ENCODE results near the gene CTSL.
A peak's percentile ranks its signal among the peaks of the same experiment; 100 is the strongest.

The CTSL gene

DNA sequence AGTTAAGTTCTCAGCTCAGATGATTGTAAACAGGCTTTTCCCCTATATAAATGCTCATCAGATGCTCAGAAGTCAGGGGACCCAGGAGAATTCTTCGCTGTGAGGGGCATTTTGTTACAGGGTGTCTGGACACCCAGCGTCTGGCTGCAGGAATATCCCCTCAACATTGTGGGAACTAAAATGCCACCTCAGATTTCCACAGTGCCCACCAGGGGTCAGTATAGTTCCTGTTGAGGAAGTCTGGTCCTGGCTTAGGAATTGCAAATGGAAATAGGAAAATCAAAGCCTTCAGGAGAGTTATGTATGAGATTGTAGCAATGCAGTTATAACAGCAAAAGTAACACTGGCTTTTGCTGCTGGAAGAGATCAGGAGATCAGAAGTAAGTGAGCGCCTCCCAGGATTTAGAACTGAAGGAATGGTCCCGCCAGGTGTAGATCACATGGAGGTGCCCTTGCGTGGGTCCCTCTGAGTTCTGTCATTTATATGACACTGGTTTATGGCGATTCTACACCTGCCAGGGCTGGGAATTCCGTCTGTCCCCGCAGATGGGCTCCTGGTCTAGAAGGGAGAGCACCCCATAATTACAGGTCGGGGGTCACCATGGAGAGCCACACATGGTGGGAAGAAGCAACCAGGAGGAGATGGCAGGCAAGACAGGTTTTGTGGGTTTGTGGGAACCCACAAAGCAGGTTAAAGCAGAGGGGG is 47.1 kb upstream of the CTSL start:
- H3K27me3 ChIP-seq (ENCODE audit: insufficient read depth, low read length): no peaks in the 10 kb centered on the region
- H3K9me3 ChIP-seq (ENCODE audit: low read length): no peaks in the 10 kb centered on the region
- no peaks in the 10 kb centered on the region for H3K9me2 ChIP-seq (ENCODE audit: low read depth, low read length)
- no peak overlapping the region for H3K9ac ChIP-seq (ENCODE audit: low read length)
- H3K4me1 ChIP-seq (ENCODE audit: insufficient read depth, low read length, severe bottlenecking): no peaks in the 10 kb centered on the region
- TF ChIP-seq, protein P1, sequence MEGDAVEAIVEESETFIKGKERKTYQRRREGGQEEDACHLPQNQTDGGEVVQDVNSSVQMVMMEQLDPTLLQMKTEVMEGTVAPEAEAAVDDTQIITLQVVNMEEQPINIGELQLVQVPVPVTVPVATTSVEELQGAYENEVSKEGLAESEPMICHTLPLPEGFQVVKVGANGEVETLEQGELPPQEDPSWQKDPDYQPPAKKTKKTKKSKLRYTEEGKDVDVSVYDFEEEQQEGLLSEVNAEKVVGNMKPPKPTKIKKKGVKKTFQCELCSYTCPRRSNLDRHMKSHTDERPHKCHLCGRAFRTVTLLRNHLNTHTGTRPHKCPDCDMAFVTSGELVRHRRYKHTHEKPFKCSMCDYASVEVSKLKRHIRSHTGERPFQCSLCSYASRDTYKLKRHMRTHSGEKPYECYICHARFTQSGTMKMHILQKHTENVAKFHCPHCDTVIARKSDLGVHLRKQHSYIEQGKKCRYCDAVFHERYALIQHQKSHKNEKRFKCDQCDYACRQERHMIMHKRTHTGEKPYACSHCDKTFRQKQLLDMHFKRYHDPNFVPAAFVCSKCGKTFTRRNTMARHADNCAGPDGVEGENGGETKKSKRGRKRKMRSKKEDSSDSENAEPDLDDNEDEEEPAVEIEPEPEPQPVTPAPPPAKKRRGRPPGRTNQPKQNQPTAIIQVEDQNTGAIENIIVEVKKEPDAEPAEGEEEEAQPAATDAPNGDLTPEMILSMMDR (IDR thresholded peaks at IDR 0.05; ENCODE audit: low read length): peak; percentile 71
- no peak for TF ChIP-seq EZH2 (IDR thresholded peaks at IDR 0.05; ENCODE audit: borderline replicate concordance, low read length)
- no peaks in the 10 kb centered on the region for H3K79me2 ChIP-seq (ENCODE audit: insufficient read depth, low read length)
- H3F3A ChIP-seq (ENCODE audit: insufficient read depth, low read length): no peaks in the 10 kb centered on the region
- no peak overlapping the region for H3K27ac ChIP-seq (ENCODE audit: low read depth, low read length, poor library complexity, severe bottlenecking)
- no peaks in the 10 kb centered on the region for H3K36me3 ChIP-seq (ENCODE audit: insufficient read depth, low read length)
- no peaks in the 10 kb centered on the region for H4K20me1 ChIP-seq (ENCODE audit: insufficient read depth, low read length)
- H2AFZ ChIP-seq (ENCODE audit: low read length): no peak overlapping the region
- no peak overlapping the region for H3K4me3 ChIP-seq (ENCODE audit: low read depth, low read length, poor library complexity, severe bottlenecking)
- no peak overlapping the region for H3K4me2 ChIP-seq (ENCODE audit: low read length)

DNA sequence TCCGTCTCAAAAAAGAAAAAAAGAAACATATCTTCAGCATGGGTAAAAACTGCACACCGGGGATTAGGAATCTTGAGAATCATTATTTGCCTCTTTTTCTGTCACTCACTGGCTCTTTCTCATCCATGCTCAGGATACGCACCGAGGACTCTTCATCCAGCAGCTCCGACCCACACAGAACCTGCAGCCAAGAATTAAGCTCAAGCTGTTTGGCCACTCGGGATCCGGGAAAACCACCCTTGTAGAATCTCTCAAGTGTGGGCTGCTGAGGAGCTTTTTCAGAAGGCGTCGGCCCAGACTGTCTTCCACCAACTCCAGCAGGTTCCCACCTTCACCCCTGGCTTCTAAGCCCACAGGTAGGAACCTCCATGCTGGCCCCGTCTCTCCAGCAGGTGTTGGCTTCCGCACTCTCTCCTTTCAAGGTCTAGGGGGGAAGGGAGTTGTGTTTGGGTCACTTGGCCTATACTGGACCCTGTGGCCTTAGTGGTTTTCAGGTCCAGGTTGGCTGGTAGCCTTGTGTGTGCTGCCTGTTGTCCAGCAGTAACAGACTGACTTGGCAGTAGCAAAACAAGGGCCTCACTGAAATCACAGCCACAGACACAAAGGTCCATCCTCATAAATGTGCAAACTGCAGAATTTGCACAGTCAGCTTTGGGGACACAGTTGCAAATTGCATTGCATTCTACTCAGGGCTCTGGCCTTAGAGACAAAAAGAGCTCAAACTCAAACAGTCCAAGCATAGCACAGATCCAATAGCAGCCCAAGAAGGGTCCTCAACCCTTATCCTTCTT is 44.5 kb upstream of the CTSL start:
- Histone ChIP-seq H3K4me1 (ENCODE audit: insufficient read depth, low read length, severe bottlenecking) (no peaks in the 10 kb centered on the region), H3K9me2 (ENCODE audit: low read depth, low read length) (no peaks in the 10 kb centered on the region), H2AFZ (ENCODE audit: low read length) (no peak overlapping the region), H4K20me1 (ENCODE audit: insufficient read depth, low read length) (no peaks in the 10 kb centered on the region), H3K4me2 (ENCODE audit: low read length) (no peak overlapping the region), H3K36me3 (ENCODE audit: insufficient read depth, low read length) (no peaks in the 10 kb centered on the region), H3F3A (ENCODE audit: insufficient read depth, low read length) (no peaks in the 10 kb centered on the region), H3K27me3 (ENCODE audit: insufficient read depth, low read length) (no peaks in the 10 kb centered on the region), H3K9ac (ENCODE audit: low read length) (no peak overlapping the region), H3K27ac (ENCODE audit: low read depth, low read length, poor library complexity, severe bottlenecking) (no peak overlapping the region), H3K4me3 (ENCODE audit: low read depth, low read length, poor library complexity, severe bottlenecking) (no peak overlapping the region), H3K79me2 (ENCODE audit: insufficient read depth, low read length) (no peaks in the 10 kb centered on the region), H3K9me3 (ENCODE audit: low read length) (no peaks in the 10 kb centered on the region)
- TF ChIP-seq, protein P1 (IDR thresholded peaks at IDR 0.05; ENCODE audit: low read length): no peak
- no peak for TF ChIP-seq EZH2 (IDR thresholded peaks at IDR 0.05; ENCODE audit: borderline replicate concordance, low read length)

DNA sequence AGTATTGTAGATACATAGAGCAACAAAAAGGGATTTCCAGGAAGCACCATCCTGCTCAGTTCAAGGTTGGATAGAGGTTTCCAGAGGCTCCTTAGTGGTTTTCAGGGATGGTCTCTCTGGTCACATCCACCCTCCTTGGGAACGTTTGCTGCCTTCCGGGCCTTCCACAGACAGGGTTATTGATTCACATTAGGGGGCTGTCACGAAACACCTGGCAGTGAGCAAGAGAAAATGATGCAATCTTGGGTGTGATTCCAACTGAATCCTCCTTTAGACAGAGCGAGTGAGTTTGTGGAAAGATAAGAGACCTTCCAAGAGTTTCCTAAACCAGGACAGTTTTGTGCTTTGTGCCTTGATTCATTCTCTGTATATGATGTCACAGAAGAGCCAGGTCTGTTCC is 43.8 kb upstream of the CTSL start:
- H3K4me3 ChIP-seq (ENCODE audit: low read depth, low read length, poor library complexity, severe bottlenecking): no peak overlapping the region
- no peak for TF ChIP-seq EZH2 (IDR thresholded peaks at IDR 0.05; ENCODE audit: borderline replicate concordance, low read length)
- TF ChIP-seq, protein P1 (IDR thresholded peaks at IDR 0.05; ENCODE audit: low read length): no peak
- H3K27ac ChIP-seq (ENCODE audit: low read depth, low read length, poor library complexity, severe bottlenecking): no peak overlapping the region
- H3K9ac ChIP-seq (ENCODE audit: low read length): no peak overlapping the region
- no peaks in the 10 kb centered on the region for H4K20me1 ChIP-seq (ENCODE audit: insufficient read depth, low read length)
- no peaks in the 10 kb centered on the region for H3K36me3 ChIP-seq (ENCODE audit: insufficient read depth, low read length)
- no peak overlapping the region for H3K4me2 ChIP-seq (ENCODE audit: low read length)
- no peaks in the 10 kb centered on the region for H3K4me1 ChIP-seq (ENCODE audit: insufficient read depth, low read length, severe bottlenecking)
- no peaks in the 10 kb centered on the region for H3F3A ChIP-seq (ENCODE audit: insufficient read depth, low read length)
- H3K79me2 ChIP-seq (ENCODE audit: insufficient read depth, low read length): no peaks in the 10 kb centered on the region
- no peaks in the 10 kb centered on the region for H3K9me3 ChIP-seq (ENCODE audit: low read length)
- H3K9me2 ChIP-seq (ENCODE audit: low read depth, low read length): no peaks in the 10 kb centered on the region
- H3K27me3 ChIP-seq (ENCODE audit: insufficient read depth, low read length): no peaks in the 10 kb centered on the region
- H2AFZ ChIP-seq (ENCODE audit: low read length): no peak overlapping the region

Data from OCI-LY1 (cell line).